AG04450 (cell line): ENCODE measurements around the gene MPZL1. TPM values are rescaled to one million over a fixed set of nuclear protein-coding genes. Genes with fewer than 3 reads are reported as not detected.

Experiments used
- CTCF ChIA-PET: fragments of 300-600, 350-600 bp; formaldehyde crosslinking; extraction: SDS; loops from one replicate; lab custom pipeline; 2022; ENCODE audit warnings: antibody characterized with exemption, inconsistent platforms; lab: Charles Lee
- POLR2A ChIA-PET: fragments of 350-600 bp; formaldehyde crosslinking; extraction: SDS; loops from one replicate; lab custom pipeline; 2021; ENCODE audit warnings: antibody characterized with exemption, inconsistent platforms; lab: Yijun Ruan, JAX
- DNase-seq: peaks from one replicate; pipeline ENCODE4 v3.0.0-alpha.2; 2011; ENCODE audit warnings: low read depth, low spot score
- H3K27ac ChIP-seq: one replicate; pipeline ENCODE4 v1.5.1; 2012; ENCODE audit warnings: low read depth, low read length, control low read depth
- H3K27me3 ChIP-seq: one replicate; pipeline ENCODE4 v1.6.0; 2012; ENCODE audit warnings: low read length; ENCODE audit not compliant: control insufficient read depth, insufficient read depth
- H3K4me3 ChIP-seq: 2 replicates; pipeline ENCODE4 v1.5.1; 2011; ENCODE audit warnings: mild to moderate bottlenecking, low read depth, low read length, control low read depth
- H3K9me3 ChIP-seq: 2 replicates; pipeline ENCODE4 v1.5.1; 2012; ENCODE audit warnings: low read length; ENCODE audit not compliant: control insufficient read depth, insufficient read depth
- polyA plus RNA-seq: library from polyadenylated mRNA; depleted of rRNA; stranded (reverse); fragments of >200 nt; gene quantifications from 2 replicates; pipeline ENCODE4 v1.2.3, GENCODE V29; 2011
- TF ChIP-seq, protein P1 (sequence below): IDR thresholded peaks from 2 replicates; pipeline ENCODE4 v1.5.1; 2011; ENCODE audit warnings: low read depth, low read length, control low read depth, inconsistent platforms

The MPZL1 gene
- polyA plus RNA-seq, 1 experiment, result 198 TPM

DNA sequence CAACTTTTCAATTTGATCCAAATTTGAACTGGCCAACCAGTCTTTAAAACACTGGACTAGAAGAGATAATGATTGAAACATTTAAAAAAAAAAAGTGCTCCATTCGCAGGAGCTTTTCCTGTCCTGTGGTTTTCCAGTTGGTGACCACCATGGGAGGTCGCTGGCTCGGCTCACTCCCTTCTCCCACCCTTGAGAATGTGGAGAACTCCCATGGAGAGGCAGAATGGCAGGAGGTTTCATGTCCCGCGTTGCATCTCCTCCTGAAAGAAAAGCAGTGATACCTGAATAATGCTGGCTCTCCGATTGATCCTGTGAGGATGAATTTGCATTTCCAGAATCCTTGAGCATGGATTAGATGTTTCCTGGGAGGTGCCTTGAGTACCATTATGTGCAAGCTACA is 16.5 kb upstream of the MPZL1 start:
- CTCF ChIA-PET, result interaction anchor here (2.6 kb wide), 1 partner anchor 17 kb away, joined by 10 read pairs; no protein-coding TSS in a partner anchor
- H3K27me3 ChIP-seq, result peaks cover 28% of the 10 kb centered on the region
- no peaks in the 10 kb centered on the region for H3K9me3 ChIP-seq
- H3K27ac ChIP-seq, result no peak overlapping the region
- TF ChIP-seq, protein P1, sequence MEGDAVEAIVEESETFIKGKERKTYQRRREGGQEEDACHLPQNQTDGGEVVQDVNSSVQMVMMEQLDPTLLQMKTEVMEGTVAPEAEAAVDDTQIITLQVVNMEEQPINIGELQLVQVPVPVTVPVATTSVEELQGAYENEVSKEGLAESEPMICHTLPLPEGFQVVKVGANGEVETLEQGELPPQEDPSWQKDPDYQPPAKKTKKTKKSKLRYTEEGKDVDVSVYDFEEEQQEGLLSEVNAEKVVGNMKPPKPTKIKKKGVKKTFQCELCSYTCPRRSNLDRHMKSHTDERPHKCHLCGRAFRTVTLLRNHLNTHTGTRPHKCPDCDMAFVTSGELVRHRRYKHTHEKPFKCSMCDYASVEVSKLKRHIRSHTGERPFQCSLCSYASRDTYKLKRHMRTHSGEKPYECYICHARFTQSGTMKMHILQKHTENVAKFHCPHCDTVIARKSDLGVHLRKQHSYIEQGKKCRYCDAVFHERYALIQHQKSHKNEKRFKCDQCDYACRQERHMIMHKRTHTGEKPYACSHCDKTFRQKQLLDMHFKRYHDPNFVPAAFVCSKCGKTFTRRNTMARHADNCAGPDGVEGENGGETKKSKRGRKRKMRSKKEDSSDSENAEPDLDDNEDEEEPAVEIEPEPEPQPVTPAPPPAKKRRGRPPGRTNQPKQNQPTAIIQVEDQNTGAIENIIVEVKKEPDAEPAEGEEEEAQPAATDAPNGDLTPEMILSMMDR, result no peak
- no peak for DNase-seq
- no peak overlapping the region for H3K4me3 ChIP-seq
- POLR2A ChIA-PET, result no interaction called here

DNA sequence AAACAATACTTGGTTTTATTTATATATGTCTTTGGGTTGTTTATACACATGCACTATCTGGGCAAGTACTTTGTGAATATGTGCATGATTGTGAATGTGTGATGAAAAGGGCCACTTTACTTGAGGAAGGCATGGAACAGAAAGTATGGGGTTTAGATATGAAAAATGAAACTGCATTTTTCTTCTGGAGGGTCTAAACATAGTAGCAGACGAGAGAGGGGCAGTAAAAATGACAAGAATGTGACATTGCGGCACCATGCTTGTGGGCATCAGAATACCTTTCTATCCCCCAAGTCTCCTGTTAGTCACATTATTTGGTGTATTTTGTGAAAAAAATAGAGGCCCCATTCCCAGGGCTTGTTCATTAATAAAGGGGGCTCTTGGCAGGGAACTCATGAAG is 15.4 kb upstream of the MPZL1 start:
- TF ChIP-seq, protein P1, result no peak
- H3K27me3 ChIP-seq, result peaks cover 24% of the 10 kb centered on the region
- ChIA-PET CTCF (interaction anchor here (1.6 kb wide), 1 partner anchor 19 kb away, joined by 4 read pairs; no protein-coding TSS in a partner anchor), POLR2A (no interaction called here)
- no peaks in the 10 kb centered on the region for H3K9me3 ChIP-seq
- no peak overlapping the region for H3K27ac ChIP-seq
- no peak overlapping the region for H3K4me3 ChIP-seq
- no peak for DNase-seq

DNA sequence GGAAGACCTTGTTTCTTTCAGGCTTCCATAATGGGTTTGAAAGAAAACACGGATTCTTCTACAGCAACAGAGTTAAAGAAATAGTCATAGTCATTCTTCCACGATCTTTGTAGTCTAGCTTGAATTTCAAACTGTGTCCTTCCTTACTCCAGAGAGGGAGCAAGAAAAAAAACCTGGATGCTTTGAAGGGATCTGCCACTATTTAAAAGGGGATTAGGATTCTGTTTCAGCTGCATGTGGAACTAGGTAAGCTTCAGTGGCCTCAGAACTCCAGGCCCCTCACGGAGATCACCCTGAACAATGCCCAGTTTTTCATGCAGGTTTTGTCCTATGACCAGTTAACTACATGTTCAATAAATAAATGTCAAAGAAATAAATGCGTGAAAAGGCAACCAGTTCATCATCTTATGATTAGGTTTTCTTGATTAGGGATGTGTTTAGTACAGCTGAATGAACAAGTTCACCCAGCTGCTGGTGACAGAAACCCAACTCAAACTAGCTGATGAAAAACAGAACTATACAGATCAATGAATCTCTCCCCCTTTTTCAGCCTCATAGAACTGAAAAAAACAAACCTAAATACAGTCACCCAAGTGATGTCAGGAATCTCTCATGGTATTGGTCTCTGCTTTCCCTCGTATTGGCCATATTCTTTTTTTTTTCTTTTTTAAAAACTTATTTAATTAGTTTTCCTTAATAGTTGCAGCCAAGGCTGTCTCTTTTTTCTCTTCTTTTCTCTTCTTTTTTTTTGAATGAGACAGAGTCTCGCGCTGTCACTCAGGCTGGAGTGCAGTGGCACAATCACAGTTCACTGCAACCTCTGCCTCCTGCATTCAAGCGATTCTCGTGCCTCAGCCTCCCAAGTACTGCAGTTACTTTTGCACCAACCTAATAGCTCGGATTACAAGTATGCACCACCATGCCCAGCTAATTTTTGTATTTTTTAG is 14.6 kb upstream of the MPZL1 start:
- Histone ChIP-seq H3K27me3 (peaks cover 24% of the 10 kb centered on the region), H3K4me3 (no peak overlapping the region), H3K9me3 (no peaks in the 10 kb centered on the region), H3K27ac (no peak overlapping the region)
- TF ChIP-seq, protein P1, result no peak
- DNase-seq, result no peak
- ChIA-PET POLR2A (interaction anchor here (0.6 kb wide), 1 partner anchor 84 kb away, joined by 3 read pairs; no protein-coding TSS in a partner anchor), CTCF (interaction anchor here (1.6 kb wide), 1 partner anchor 19 kb away, joined by 4 read pairs; no protein-coding TSS in a partner anchor)

GRCh38 chr1:167707942-167708341 is 13.8 kb upstream of the MPZL1 start:
- H3K27ac ChIP-seq, result no peak overlapping the region
- DNase-seq, result no peak
- TF ChIP-seq, protein P1, result no peak
- ChIA-PET CTCF (interaction anchor here (1.6 kb wide), 2 partner anchors 20 kb away, joined by 4 to 8 read pairs; no protein-coding TSS in a partner anchor), POLR2A (no interaction called here)
- H3K27me3 ChIP-seq, result peaks cover 24% of the 10 kb centered on the region
- H3K9me3 ChIP-seq, result no peaks in the 10 kb centered on the region
- no peak overlapping the region for H3K4me3 ChIP-seq

DNA sequence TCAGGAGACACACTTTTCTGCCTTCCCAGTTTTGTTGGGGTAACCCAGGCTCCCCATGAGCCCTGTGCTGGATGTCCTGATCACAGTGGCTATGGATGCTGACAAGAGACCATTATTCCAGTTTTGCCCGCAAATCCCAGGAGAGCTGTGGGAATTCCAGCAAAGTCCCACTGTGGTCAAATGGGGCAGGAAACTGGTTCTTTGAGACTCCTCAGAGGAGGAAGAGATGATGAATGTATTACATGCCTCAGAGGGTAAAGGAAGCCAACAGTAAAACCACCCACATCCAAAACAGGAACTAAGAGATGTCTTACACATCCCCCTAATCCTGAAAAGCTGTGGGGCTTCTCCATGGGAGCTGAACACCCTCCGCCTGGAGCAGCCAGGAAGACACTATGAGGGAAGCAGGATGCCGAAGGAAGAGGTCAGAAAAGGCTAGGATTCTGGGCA is 12.8 kb upstream of the MPZL1 start:
- no peak for DNase-seq
- no peaks in the 10 kb centered on the region for H3K9me3 ChIP-seq
- TF ChIP-seq, protein P1, result no peak
- no peak overlapping the region for H3K27ac ChIP-seq
- CTCF ChIA-PET, result interaction anchor here (0.6 to 1.6 kb wide), 2 partner anchors 21 to 377 kb away, joined by 4 to 8 read pairs; no protein-coding TSS in a partner anchor
- peaks cover 21% of the 10 kb centered on the region for H3K27me3 ChIP-seq
- POLR2A ChIA-PET, result no interaction called here
- H3K4me3 ChIP-seq, result no peak overlapping the region
